PC-3 (cell line): Measurements from ENCODE around the gene REX1BD.

Experiments used
- EZH2 ChIP-seq: fragments of 300-600 bp; sonication (generic); IDR thresholded peaks from one replicate; pipeline ENCODE4 v1.6.1; 2017; ENCODE audit warnings: antibody characterized with exemption, mild to moderate bottlenecking, low read length; ENCODE audit not compliant: unreplicated experiment
- EZH2phosphoT487 ChIP-seq: fragments of 300-600 bp; sonication (generic); IDR thresholded peaks from 2 replicates; pipeline ENCODE4 v1.6.1; 2018; ENCODE audit warnings: mild to moderate bottlenecking, antibody characterized with exemption, low read length, borderline replicate concordance
- TF ChIP-seq, protein P1 (sequence below): fragments of 300-600 bp; sonication (generic); conservative IDR thresholded peaks from 2 replicates; pipeline ENCODE4 v1.5.1; 2017; ENCODE audit warnings: antibody characterized with exemption, low read depth, mild to moderate bottlenecking, low read length

DNA sequence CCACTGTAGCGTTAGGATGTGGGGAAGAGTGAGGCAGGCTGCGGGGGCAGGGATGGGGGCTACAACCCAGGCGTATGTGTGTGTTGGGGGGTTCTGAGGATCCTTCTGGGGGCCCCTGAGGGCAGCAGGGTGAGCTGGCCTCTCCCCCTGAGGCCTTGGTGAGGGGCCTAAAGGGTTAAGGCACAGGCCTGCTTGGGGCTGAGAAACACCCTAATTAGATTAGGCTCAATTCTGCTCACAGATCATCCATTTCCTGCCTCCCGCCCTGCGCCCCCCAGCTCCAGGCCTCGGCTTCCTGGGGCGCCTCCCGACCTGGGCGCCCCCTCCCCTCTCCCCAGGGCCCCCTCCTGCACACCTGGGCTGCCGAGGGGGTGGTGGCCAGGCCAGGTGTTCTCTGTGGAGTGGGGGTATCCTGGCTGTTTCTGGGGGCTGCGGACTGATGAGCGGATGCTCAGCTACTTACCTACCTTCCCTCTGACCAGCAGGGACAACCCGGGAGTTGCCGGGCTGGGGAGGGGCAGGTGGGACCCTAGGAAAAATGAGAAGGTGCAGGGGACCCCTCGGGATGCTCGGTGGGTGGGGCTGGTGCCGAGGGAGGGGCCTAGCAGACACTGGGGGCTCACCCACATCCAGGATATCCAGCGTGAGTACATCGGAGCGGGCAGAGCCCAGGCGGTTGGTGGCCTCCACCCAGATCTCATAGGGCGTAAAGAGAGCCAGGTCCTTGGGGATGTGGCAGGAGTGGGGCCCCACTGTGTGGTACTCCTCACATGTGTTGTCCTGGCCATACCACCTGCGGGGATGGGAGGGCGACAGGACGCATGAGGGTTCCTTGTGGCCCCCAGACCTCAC lies 9.4 kb downstream of the REX1BD start:
- TF ChIP-seq, protein P1, sequence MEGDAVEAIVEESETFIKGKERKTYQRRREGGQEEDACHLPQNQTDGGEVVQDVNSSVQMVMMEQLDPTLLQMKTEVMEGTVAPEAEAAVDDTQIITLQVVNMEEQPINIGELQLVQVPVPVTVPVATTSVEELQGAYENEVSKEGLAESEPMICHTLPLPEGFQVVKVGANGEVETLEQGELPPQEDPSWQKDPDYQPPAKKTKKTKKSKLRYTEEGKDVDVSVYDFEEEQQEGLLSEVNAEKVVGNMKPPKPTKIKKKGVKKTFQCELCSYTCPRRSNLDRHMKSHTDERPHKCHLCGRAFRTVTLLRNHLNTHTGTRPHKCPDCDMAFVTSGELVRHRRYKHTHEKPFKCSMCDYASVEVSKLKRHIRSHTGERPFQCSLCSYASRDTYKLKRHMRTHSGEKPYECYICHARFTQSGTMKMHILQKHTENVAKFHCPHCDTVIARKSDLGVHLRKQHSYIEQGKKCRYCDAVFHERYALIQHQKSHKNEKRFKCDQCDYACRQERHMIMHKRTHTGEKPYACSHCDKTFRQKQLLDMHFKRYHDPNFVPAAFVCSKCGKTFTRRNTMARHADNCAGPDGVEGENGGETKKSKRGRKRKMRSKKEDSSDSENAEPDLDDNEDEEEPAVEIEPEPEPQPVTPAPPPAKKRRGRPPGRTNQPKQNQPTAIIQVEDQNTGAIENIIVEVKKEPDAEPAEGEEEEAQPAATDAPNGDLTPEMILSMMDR: no peak
- TF ChIP-seq EZH2phosphoT487 (no peak), EZH2 (no peak)
